Lung microvascular endothelial cell (primary cell): ENCODE results near the gene ITGA3. TPM values are rescaled to one million over a fixed set of nuclear protein-coding genes. Genes with fewer than 3 reads are reported as not detected.
"Not testable (repeated sequence)": the region's sequence is repeated elsewhere in the genome, so short reads cannot be mapped to it uniquely, and the experiment has no call there.

ENCODE experiments used
- DNase-seq, 2 donors: peaks; one replicate each; pipeline versions ENCODE4 v3.0.0 to v3.0.0-alpha.2; 2010; ENCODE audit warnings: low read depth in 2 of 2
- total RNA-seq: library from RNA; depleted of rRNA; stranded (reverse); fragments of >200 nt; gene quantifications from 2 replicates; pipeline ENCODE4 v1.2.1, GENCODE V29; 2014

Gene ITGA3
- total RNA-seq, 1 donor from 2014 or later = 162 TPM

- peak in 1 of 2 donors; percentile 74 for DNase-seq
Observed at GRCh38 chr17:50051082-50051576, 4.8 kb upstream of the ITGA3 start.

DNA sequence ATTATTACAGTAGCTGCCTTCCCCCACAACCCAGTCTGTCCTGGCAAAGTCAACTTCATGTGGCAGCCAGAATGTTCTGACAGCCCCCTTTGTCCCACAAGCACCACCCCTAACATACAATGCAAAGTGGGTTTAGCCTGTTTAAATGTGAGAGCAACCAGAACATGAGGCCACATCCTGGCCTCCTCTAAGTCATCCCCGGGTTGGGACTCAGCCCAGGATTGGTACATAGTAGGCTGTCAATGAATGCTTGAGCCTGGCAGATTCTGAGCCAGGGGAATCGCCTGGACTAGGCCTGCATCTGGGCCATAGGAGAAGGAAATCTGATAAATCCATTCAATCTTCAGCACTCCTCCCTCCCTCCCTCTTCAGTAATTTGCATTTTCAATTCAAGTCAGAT, 4.3 kb upstream of the ITGA3 start:
- DNase-seq = no peak

DNA sequence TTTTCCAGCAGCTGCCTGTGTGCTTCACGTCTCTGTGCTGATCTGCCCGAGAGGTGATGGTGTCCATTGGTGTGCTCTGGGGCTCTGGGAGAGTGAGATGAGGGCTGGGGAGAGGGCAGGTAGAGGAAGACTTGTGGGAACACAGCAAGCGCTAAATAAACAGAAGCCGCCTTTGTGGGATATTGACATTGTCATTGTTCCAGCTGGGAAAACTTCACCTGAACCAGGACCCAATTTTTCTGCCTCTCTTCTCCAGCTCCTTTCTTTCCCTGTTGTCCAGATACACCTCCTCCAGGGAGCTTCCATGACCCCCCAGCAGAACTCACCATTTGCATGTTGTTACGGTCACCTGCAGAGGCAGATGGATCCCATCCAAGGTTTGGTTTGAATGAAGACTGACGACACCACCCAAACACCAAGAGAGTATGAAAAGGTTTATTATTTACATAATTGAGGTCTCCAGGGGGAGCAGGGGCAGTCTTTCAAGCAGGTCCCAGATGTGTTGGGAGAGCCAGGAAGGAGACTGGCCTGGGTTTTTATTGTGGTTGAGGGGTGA, 3.6 kb upstream of the ITGA3 start:
- DNase-seq = peak in 1 of 2 donors; percentile 45

GRCh38 chr17:50052822-50053653, 2.9 kb upstream of the ITGA3 start:
- DNase-seq = peak; percentile 75 to 99

DNA sequence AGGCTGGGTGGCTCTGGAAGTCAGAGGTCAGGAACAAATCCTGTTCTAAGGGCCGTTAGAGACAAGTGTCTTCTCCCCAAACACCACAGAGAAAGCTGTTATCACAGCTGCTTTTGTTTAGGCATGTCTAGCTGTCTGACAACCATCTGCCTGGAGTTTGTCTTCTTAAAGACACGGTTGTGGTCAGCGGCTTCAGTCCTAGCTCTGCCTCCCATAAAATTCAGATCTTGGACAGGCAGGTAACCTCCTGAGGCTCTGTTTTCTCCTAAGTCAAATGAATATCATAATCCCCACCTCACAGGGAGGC, 2.3 kb upstream of the ITGA3 start:
- no peak for DNase-seq

DNA sequence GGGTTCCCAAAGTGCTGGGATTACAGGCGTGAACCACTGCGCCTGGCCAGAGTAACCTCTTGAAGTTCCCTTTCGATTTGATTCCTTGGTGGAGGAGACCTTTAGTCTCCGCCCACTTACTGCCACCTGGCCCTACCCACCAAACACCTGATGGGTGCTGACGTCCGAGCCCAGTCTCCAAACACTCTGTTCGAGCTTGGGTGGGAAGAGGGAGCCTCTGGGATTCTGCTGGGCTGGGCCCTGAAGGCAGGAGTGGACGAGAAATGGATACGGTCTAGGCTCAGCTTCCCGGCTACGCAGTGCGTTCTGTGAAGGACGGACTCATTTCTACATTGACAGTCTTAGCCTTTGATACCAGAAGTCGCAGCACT, 870 bp upstream of the ITGA3 start:
- DNase-seq = peak; percentile 36 to 37

- DNase-seq = peak; percentile 72 to 82
Observed at GRCh38 chr17:50056217-50056960, 479 bp downstream of the ITGA3 start.

- peak; percentile 28 to 65 for DNase-seq
Observed at GRCh38 chr17:50056961-50057330, 1.0 kb downstream of the ITGA3 start.

DNA sequence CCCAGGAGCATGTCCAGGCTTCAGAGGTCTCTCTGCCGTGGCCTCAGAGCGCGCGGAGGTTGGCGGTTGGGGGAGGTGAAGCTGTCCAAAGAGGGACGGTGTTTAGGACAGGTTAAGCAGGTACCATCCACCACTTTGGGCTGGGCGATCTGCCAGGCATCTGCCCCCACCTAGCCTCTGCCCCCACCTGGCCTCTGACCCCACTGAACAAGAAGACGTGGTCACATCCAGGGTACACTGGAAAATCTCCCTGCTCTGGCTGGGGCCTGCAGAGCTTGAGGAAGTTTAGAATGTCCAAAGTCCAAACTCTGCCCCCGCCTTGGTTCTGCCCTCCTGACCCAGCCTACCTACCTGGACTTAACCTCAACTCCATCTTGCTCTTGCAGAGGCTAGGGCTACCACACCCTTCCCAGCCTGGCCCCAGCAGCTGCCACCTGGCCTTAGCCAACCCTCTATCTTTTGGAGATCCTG, 1.6 kb downstream of the ITGA3 start:
- DNase-seq = no peak

DNA sequence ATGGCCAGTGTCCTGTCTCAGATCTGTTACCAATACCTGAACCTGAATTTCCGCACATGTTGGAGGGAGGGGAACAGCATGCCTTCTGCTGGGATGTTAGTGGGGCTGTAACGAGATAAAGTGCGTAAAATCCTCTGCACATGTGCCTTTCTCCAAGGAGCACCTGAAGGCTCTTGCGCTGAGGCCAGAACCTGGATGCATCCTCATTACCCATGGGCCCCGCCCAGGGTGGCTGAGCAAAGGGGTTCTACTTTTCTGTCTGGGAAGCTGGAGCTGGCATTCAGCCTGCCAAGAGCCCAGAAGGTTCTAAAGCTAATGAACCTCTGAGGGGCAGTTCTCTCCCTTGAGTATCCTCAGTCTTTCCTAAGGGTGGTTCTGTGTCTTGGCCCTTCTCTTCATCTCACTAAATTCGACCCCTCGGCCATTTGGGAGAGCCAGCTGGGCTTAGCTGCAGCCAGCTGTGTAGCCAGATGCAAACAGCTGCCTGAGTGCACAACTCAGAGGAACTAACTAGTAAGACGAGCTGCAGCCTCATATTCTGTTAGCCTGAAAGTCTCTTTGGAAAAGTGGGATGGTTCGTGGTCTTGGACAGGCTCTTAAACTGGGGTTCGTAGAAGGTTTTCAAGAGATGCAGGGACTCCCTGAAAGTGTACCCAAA, 2.5 kb downstream of the ITGA3 start:
- DNase-seq = no peak

DNA sequence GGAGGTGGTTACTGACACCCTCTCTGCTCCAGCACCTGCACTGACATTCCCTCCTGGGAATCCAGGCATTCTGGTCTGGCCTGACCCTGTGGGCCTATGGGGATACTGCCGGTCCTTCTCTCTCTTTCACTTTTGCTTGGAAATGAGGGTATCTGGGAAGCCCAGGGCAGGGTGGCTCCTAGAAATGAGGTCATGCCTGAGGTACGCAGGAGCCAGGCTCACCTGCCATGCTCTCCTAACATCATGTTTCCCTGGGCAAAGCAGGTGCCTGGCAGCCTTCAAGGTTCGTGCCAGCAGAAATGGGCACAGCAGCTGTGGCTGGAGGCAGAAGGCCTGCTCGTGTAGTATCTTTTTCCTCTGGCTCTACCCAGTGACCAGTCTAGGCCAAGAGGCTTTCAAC, 3.3 kb downstream of the ITGA3 start:
- DNase-seq = no peak

GRCh38 chr17:50059759-50060273, 3.9 kb downstream of the ITGA3 start:
- peak in 1 of 2 donors; percentile 50 for DNase-seq

- peak in 1 of 2 donors; percentile 47 for DNase-seq
Observed at GRCh38 chr17:50060951-50061712, 5.2 kb downstream of the ITGA3 start.

- not testable (repeated sequence) for DNase-seq
Observed at GRCh38 chr17:50061713-50062045, 5.8 kb downstream of the ITGA3 start.

DNA sequence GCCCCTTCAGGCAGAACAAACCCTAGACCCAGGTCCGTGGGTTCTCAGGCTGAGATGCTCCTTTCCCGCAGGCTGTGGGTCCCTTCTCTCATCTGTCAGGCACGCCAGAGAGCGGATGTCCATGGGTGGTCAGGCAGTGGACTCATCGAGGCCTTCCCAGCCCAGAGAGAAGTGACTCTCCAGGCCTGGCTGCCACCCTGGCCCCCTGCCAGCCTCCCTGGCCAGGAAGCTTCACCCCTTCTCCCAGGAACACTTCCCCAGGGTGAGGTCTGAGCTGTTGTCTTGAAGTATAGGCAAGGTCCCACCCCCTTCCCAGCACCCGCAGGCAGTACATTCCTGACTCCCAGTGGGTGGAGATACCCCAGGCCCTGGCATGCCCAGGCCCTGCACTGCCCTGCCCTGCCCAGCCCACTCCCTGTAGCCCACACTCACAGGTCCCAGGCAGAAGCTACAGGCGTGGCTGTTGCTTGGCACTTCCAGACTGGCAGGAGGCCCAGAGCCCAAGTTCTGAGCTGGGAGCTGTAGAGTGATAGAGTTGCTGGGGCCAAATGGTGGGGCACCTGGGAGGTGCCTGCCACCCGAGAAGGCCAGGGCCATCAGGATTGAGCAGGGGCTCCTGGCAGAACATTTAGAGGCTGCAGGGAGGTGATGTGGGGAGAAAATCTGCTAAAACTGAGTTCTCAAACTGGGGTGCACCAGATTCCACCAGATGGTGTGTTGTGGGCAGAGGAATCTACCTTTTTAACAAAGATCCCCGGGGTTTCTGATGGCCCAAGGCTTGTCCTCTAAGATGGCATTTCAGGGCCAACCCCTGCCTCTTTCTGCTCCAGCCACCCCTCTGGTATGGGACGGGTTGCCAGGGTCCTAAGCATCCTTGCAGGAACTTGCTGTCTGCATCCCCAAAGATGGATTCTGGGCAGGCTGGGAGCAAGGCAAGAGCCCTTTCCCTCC, 6.7 kb downstream of the ITGA3 start:
- DNase-seq = peak in 1 of 2 donors; percentile 74

DNA sequence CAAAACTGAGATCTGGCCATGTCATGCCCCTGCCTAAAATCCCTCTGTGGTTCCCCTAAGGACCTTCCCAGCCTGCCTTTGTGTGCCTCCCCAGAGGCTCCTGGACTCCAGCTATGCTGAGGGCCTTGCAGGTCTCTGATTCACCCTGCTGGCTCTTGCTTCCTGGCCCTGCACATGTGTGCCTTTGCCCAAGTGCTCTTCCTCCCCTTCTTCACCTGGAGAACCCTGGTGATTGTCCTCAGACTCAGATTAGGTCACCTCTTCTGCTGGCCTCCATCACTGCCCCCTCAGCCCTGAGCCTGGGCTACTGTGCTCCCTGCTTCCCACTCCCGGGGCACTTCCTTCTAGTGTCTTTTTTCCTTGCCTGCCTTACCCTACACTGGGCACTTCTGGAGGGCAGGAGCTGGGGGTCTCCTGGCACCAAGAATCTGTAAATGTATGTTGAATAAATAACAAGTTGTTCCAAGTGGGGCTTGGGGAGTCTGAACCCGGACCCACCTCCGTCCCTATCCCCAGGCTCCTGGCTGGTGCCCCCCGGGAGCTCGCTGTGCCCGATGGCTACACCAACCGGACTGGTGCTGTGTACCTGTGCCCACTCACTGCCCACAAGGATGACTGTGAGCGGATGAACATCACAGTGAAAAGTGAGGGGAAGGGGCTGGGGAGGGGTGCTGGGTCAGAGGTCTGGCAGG, 7.8 kb downstream of the ITGA3 start:
- DNase-seq = peak in 1 of 2 donors; percentile 36

DNA sequence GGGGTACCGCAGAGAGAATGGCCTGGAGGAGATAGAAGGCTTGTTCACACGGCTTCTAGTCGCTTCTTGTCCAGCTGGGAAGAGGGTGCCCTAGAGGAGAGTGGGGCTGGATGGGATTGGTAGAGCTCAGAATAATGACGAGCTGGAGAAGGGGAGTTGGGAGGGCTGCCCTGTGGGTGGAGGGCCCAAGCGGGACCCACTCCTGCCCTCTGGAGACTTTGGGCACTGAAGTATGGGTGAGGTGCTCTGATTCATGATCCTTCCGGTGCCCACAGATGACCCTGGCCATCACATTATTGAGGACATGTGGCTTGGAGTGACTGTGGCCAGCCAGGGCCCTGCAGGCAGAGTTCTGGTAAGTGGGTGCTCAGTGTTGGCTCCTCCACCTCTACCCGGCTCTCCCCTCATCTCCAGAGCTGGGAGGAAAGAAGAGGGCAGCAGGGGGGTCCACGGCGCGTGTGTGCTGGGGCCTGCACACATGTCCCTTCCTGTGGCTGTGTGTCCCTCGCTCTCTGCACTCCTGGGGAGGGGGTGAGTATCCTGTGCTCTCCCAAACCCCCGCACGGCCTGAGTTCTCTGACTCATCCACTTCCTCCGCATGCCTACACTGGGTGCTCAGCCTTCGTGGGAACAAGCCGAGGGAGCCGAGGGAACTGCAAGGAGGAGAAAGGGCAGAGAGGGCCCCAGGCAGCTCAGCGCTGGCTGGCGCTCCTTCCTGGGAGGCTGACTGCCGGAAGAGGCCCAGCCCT, 8.5 kb downstream of the ITGA3 start:
- DNase-seq = peak; percentile 59 to 92

GRCh38 chr17:50065056-50065455, 9.1 kb downstream of the ITGA3 start:
- DNase-seq = no peak
